ENCODE results near the gene GTF2F2.

GTF2F2 gene

GRCh38 chr13:45200701-45201232 lies 80.5 kb downstream of the GTF2F2 start, which contains the start of gene KCTD4:
TSS of gene KCTD4 (minus strand) at chr13:45201045. CDS start at chr13:45194567, 6,478 bp downstream.
- Histone ChIP-seq H3K4me3 (ENCODE audit: low read depth in 1 of 2, low read length in 2 of 2) (no peak within 1 kb of the TSS), H3K4me1 (ENCODE audit: control insufficient read depth in 1 of 2, insufficient read depth in 2 of 2, low read length in 2 of 2) (peaks cover 0 to 5% of the 10 kb centered on the region in 2 donors), H3K36me3 (ENCODE audit: control insufficient read depth in 1 of 2, insufficient read depth in 2 of 2, low read length in 2 of 2) (no peaks in the 10 kb centered on the region), H3K27me3 (ENCODE audit: low read depth, low read length) (no peaks in the 10 kb centered on the region), H3K9me3 (ENCODE audit: control insufficient read depth in 1 of 2, low read length in 2 of 2) (no peaks in the 10 kb centered on the region), H3K27ac (ENCODE audit: low read length) (no peak within 1 kb of the TSS)

DNA sequence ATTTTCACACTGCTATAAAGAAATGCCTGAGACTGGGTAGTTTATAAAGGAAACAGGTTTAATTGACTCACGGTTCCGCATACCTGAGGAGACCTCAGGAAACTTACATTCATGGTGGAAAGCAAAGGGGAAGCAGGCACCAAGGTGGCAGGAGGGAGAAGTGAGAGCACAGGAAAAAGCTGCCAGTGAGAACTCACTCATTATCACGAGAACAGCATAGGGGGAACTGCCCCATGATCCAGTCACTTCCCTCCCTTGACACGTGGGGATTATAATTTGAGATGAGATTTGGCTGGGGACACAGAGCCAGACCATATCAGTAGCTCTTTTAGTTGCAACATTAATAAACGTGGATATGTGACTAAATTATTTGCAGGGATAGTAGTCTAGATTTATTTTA lies 84.8 kb downstream of the GTF2F2 start:
- Histone ChIP-seq H3K36me3 (ENCODE audit: control insufficient read depth in 1 of 2, insufficient read depth in 2 of 2, low read length in 2 of 2) (peaks cover 4 to 7% of the 10 kb centered on the region in 2 donors), H3K27ac (ENCODE audit: low read length) (no peak overlapping the region), H3K9me3 (ENCODE audit: control insufficient read depth in 1 of 2, low read length in 2 of 2) (no peaks in the 10 kb centered on the region)

DNA sequence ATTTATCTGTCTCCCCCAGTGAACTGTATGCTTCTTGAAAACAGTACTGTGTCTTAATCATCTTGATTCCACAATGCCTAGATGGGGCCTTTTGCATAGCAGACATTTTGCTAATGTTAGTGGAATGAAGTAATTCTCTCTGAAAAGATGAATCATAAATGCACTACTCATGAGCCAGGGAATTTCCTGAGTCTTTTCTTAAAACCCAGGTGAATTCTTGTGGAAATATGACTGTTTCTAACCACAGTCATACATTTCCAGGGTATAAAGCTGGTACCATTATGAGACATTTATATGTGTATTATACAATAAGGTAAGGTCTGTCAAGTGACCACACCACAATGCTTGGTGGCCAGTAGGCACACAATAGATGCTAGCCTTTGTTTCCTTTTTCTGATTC lies 86.0 kb downstream of the GTF2F2 start:
- Histone ChIP-seq H3K9me3 (ENCODE audit: control insufficient read depth in 1 of 2, low read length in 2 of 2) (no peaks in the 10 kb centered on the region), H3K27ac (ENCODE audit: low read length) (peak overlapping the region; percentile 82), H3K27me3 (ENCODE audit: low read depth, low read length) (no peaks in the 10 kb centered on the region), H3K36me3 (ENCODE audit: control insufficient read depth in 1 of 2, insufficient read depth in 2 of 2, low read length in 2 of 2) (peaks cover 4 to 7% of the 10 kb centered on the region in 2 donors), H3K4me3 (ENCODE audit: low read depth in 1 of 2, low read length in 2 of 2) (peak overlapping the region in 1 of 2 donors; percentile 24), H3K4me1 (ENCODE audit: control insufficient read depth in 1 of 2, insufficient read depth in 2 of 2, low read length in 2 of 2) (peaks cover 7 to 11% of the 10 kb centered on the region in 2 donors)

More for the DNA sequence above, 84.8 kb downstream of the GTF2F2 start:
- Histone ChIP-seq H3K4me3 (ENCODE audit: low read depth in 1 of 2, low read length in 2 of 2) (no peak overlapping the region), H3K27me3 (ENCODE audit: low read depth, low read length) (no peaks in the 10 kb centered on the region), H3K4me1 (ENCODE audit: control insufficient read depth in 1 of 2, insufficient read depth in 2 of 2, low read length in 2 of 2) (peaks cover 7 to 11% of the 10 kb centered on the region in 2 donors)

DNA sequence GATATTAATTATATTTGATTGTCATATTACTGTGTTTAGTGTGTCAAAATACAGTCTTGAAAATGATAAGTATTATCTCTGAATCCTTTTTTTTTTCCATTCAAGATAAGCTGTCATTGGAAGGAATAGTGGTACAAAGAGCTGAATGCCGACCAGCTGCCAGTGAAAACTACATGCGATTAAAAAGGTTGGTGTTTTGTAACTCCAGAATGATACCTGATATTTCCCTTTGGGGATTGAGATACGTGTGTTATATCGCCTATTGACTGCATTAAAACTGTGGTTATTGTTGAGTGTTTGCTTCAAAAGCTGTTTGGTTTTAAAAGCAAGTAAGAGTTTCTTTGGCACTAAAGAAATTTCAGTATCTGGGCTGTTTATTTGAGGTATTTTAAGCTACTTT lies 87.0 kb downstream of the GTF2F2 start:
- Histone ChIP-seq H3K36me3 (ENCODE audit: control insufficient read depth in 1 of 2, insufficient read depth in 2 of 2, low read length in 2 of 2) (peaks cover 4 to 7% of the 10 kb centered on the region in 2 donors), H3K4me3 (ENCODE audit: low read depth in 1 of 2, low read length in 2 of 2) (peak overlapping the region; percentile 14 to 24), H3K9me3 (ENCODE audit: control insufficient read depth in 1 of 2, low read length in 2 of 2) (no peaks in the 10 kb centered on the region), H3K27me3 (ENCODE audit: low read depth, low read length) (no peaks in the 10 kb centered on the region), H3K27ac (ENCODE audit: low read length) (peak overlapping the region; percentile 82), H3K4me1 (ENCODE audit: control insufficient read depth in 1 of 2, insufficient read depth in 2 of 2, low read length in 2 of 2) (peaks cover 7 to 11% of the 10 kb centered on the region in 2 donors)

DNA sequence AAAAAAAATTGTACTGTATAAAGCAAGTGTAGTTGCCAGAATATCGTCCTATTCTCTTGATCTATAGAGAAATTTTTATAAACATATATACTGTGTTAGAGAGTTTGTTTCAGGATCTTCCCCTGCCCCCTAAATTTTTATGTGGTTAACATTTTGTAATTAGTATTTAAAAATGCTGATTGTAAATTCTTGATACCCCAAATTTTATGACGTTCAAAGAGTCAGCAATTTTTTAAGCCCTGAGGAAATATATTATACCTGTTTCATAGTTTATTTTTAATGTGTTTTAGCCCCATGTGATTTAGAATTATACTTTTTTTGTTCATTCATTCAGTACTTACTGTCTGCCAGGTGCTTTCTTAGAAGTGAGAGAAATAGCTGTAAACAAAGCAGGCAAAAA lies 87.8 kb downstream of the GTF2F2 start:
- Histone ChIP-seq H3K36me3 (ENCODE audit: control insufficient read depth in 1 of 2, insufficient read depth in 2 of 2, low read length in 2 of 2) (peaks cover 4 to 7% of the 10 kb centered on the region in 2 donors), H3K27me3 (ENCODE audit: low read depth, low read length) (no peaks in the 10 kb centered on the region), H3K4me1 (ENCODE audit: control insufficient read depth in 1 of 2, insufficient read depth in 2 of 2, low read length in 2 of 2) (peaks cover 7 to 11% of the 10 kb centered on the region in 2 donors), H3K9me3 (ENCODE audit: control insufficient read depth in 1 of 2, low read length in 2 of 2) (no peaks in the 10 kb centered on the region), H3K4me3 (ENCODE audit: low read depth in 1 of 2, low read length in 2 of 2) (peak overlapping the region in 1 of 2 donors; percentile 33), H3K27ac (ENCODE audit: low read length) (no peak overlapping the region)

- Histone ChIP-seq H3K27me3 (ENCODE audit: low read depth, low read length) (no peaks in the 10 kb centered on the region), H3K4me1 (ENCODE audit: control insufficient read depth in 1 of 2, insufficient read depth in 2 of 2, low read length in 2 of 2) (peaks cover 7 to 11% of the 10 kb centered on the region in 2 donors), H3K27ac (ENCODE audit: low read length) (no peak overlapping the region), H3K9me3 (ENCODE audit: control insufficient read depth in 1 of 2, low read length in 2 of 2) (no peaks in the 10 kb centered on the region), H3K36me3 (ENCODE audit: control insufficient read depth in 1 of 2, insufficient read depth in 2 of 2, low read length in 2 of 2) (peaks cover 4 to 7% of the 10 kb centered on the region in 2 donors), H3K4me3 (ENCODE audit: low read depth in 1 of 2, low read length in 2 of 2) (no peak overlapping the region)
Measured at GRCh38 chr13:45209229-45209628, 88.9 kb downstream of the GTF2F2 start.

GRCh38 chr13:45215392-45216077 lies 95.2 kb downstream of the GTF2F2 start:
- H3K27ac ChIP-seq (ENCODE audit: low read length), result no peak overlapping the region
- no peaks in the 10 kb centered on the region for H3K36me3 ChIP-seq (ENCODE audit: control insufficient read depth in 1 of 2, insufficient read depth in 2 of 2, low read length in 2 of 2)
- no peaks in the 10 kb centered on the region for H3K9me3 ChIP-seq (ENCODE audit: control insufficient read depth in 1 of 2, low read length in 2 of 2)
- no peak overlapping the region for H3K4me3 ChIP-seq (ENCODE audit: low read depth in 1 of 2, low read length in 2 of 2)
- peaks cover 0 to 18% of the 10 kb centered on the region in 2 donors for H3K4me1 ChIP-seq (ENCODE audit: control insufficient read depth in 1 of 2, insufficient read depth in 2 of 2, low read length in 2 of 2)
- H3K27me3 ChIP-seq (ENCODE audit: low read depth, low read length), result no peaks in the 10 kb centered on the region

GRCh38 chr13:45216193-45216592 lies 95.9 kb downstream of the GTF2F2 start:
- Histone ChIP-seq H3K9me3 (ENCODE audit: control insufficient read depth in 1 of 2, low read length in 2 of 2) (no peaks in the 10 kb centered on the region), H3K36me3 (ENCODE audit: control insufficient read depth in 1 of 2, insufficient read depth in 2 of 2, low read length in 2 of 2) (no peaks in the 10 kb centered on the region), H3K4me1 (ENCODE audit: control insufficient read depth in 1 of 2, insufficient read depth in 2 of 2, low read length in 2 of 2) (peaks cover 0 to 18% of the 10 kb centered on the region in 2 donors), H3K27me3 (ENCODE audit: low read depth, low read length) (no peaks in the 10 kb centered on the region), H3K4me3 (ENCODE audit: low read depth in 1 of 2, low read length in 2 of 2) (no peak overlapping the region), H3K27ac (ENCODE audit: low read length) (no peak overlapping the region)

DNA sequence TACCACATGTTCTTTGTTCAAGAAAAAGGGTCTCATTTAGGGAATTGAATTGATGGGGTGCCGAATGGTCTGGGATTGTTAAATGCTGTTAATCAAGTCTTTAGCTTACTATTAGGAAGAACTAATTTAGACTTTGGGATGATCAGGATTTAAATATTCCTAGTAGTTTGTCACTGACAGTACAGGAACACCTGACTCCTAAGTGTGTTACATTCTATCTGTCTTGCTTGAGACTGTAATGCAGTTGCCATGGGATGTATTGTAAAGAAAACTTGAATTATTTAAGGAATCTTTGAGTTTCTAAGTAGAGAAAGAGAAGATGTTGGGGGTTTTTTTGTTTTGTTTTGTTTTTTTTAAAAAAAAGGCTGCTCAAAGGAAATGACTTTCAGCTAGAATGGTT lies 98.4 kb downstream of the GTF2F2 start:
- Histone ChIP-seq H3K27ac (ENCODE audit: low read length) (no peak overlapping the region), H3K27me3 (ENCODE audit: low read depth, low read length) (no peaks in the 10 kb centered on the region), H3K9me3 (ENCODE audit: control insufficient read depth in 1 of 2, low read length in 2 of 2) (no peaks in the 10 kb centered on the region), H3K4me3 (ENCODE audit: low read depth in 1 of 2, low read length in 2 of 2) (no peak overlapping the region), H3K4me1 (ENCODE audit: control insufficient read depth in 1 of 2, insufficient read depth in 2 of 2, low read length in 2 of 2) (peaks cover 0 to 20% of the 10 kb centered on the region in 2 donors), H3K36me3 (ENCODE audit: control insufficient read depth in 1 of 2, insufficient read depth in 2 of 2, low read length in 2 of 2) (no peaks in the 10 kb centered on the region)

GRCh38 chr13:45219123-45219891 lies 99.0 kb downstream of the GTF2F2 start:
- Histone ChIP-seq H3K4me3 (ENCODE audit: low read depth in 1 of 2, low read length in 2 of 2) (no peak overlapping the region), H3K27ac (ENCODE audit: low read length) (no peak overlapping the region), H3K36me3 (ENCODE audit: control insufficient read depth in 1 of 2, insufficient read depth in 2 of 2, low read length in 2 of 2) (no peaks in the 10 kb centered on the region), H3K4me1 (ENCODE audit: control insufficient read depth in 1 of 2, insufficient read depth in 2 of 2, low read length in 2 of 2) (peaks cover 0 to 20% of the 10 kb centered on the region in 2 donors), H3K27me3 (ENCODE audit: low read depth, low read length) (no peaks in the 10 kb centered on the region), H3K9me3 (ENCODE audit: control insufficient read depth in 1 of 2, low read length in 2 of 2) (no peaks in the 10 kb centered on the region)

- H3K9me3 ChIP-seq (ENCODE audit: control insufficient read depth in 1 of 2, low read length in 2 of 2), result no peaks in the 10 kb centered on the region
- H3K4me1 ChIP-seq (ENCODE audit: control insufficient read depth in 1 of 2, insufficient read depth in 2 of 2, low read length in 2 of 2), result peaks cover 0 to 20% of the 10 kb centered on the region in 2 donors
- H3K4me3 ChIP-seq (ENCODE audit: low read depth in 1 of 2, low read length in 2 of 2), result no peak overlapping the region
- no peak overlapping the region for H3K27ac ChIP-seq (ENCODE audit: low read length)
- no peaks in the 10 kb centered on the region for H3K27me3 ChIP-seq (ENCODE audit: low read depth, low read length)
- no peaks in the 10 kb centered on the region for H3K36me3 ChIP-seq (ENCODE audit: control insufficient read depth in 1 of 2, insufficient read depth in 2 of 2, low read length in 2 of 2)
Measured at GRCh38 chr13:45219938-45220375, 99.6 kb downstream of the GTF2F2 start.
